NCI-H526 (cell line): Measurements from ENCODE around the gene ZNF627.
"Not testable (repeated sequence)": the region's sequence is repeated elsewhere in the genome, so short reads cannot be mapped to it uniquely, and the experiment has no call there.

ENCODE experiments used
- DNase-seq, 2 experiments: peaks; one replicate each; lab custom pipeline; 2025; lab: John Stamatoyannopoulos, UW

The ZNF627 gene

DNA sequence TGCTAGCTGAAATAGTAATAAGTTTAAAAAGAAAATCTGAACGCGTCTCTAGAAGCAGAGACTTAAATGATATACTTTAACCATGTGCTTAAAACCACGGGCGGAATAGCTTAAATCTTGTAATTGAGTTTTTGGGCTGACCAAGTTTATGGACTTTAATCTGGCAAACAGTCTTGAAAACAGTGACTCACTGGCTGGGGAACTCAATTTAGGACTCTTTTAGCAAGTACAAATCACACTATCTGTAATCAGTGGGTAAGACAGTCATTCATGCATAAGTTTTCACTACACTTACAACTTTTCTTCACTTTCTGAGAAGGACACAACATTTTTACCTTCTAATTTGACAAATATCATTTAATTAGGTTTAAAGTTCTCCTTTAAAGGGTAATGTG is 26.8 kb downstream of the ZNF627 start:
- no peak for DNase-seq

GRCh38 chr19:11626252-11626651 is 29.0 kb downstream of the ZNF627 start:
- DNase-seq, result no peak

GRCh38 chr19:11633223-11633622 is 35.9 kb downstream of the ZNF627 start:
- no peak for DNase-seq

GRCh38 chr19:11634018-11634662 is 36.9 kb downstream of the ZNF627 start:
- not testable (repeated sequence) for DNase-seq

DNA sequence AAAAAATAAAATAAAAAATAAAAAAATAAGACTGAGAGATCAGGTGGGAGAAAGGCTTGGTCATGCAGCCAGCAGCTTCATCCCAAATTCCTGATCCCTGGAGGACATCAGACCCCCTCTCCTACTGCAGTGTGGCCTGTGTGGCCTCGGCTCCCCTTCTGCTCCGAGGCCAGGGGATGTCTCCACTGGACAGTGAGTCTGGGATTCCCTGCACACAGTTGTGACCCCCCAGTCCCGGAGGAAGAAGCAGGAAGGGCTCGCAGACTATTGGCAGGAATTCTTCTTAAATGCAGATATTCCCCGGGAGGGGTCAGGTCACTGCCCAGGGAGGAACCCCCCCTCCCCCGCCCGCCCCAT is 41.9 kb downstream of the ZNF627 start:
- no peak for DNase-seq

GRCh38 chr19:11639602-11640471 is 42.6 kb downstream of the ZNF627 start:
- peak; percentile 92 to 97 for DNase-seq

DNA sequence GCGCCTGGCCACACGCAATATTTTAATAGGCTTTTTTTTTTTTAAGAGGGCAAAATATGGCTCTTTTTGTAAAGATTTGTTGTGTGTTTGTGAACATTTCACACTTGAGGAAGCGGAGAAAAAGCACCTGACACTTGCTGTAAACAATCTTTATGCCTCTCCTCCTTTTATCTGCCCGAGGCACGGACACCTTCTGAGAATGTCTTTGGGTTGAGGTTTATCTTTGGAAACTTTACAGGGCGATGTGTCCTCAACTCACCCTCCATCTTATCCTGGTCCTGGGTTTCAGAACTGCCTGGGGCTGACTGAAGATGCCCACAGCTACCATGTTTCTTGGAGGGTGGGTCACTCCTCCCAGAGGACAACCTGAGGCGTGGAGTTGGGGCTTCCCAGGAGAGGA is 44.0 kb downstream of the ZNF627 start:
- DNase-seq, result no peak

DNA sequence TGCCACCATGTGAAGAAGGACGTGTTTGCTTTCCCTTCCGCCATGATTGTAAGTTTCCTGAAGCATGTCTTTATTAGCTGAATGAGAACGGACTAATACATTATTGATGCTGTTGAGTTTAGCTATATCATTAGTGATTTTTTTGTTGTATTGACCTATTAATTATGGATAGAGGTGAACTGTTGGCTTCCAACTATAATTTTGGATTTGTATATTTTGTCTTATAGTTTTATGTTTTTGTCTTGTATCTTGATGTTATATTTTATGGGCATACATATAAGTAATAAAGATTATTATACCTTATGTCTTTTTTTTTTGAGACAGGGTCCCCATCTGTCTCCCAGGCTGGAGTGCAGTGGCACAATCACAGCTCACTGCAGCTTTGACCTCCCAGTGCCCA is 45.6 kb downstream of the ZNF627 start:
- DNase-seq, result no peak

DNA sequence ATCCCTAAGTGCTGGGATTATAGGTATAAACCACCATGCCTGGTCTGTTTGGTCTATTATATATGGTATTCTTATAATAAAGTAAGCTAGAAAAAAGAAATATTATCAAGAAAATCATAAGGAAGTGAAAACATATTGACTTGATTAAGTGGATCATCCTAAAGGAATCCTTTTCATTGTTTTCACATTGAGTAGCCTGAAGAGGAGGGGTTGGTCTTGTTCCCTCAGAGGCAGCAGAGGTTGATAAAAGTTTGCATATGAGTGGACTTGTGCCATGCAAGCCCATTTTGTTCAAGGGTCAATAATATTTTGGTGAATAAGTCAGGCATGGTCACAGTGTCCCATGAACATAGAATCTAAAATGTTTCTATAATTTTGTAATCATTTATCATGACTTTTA is 52.7 kb downstream of the ZNF627 start:
- DNase-seq, result no peak

GRCh38 chr19:11651062-11651461 is 53.8 kb downstream of the ZNF627 start:
- DNase-seq, result no peak

GRCh38 chr19:11652056-11652455 is 54.8 kb downstream of the ZNF627 start:
- no peak for DNase-seq

DNA sequence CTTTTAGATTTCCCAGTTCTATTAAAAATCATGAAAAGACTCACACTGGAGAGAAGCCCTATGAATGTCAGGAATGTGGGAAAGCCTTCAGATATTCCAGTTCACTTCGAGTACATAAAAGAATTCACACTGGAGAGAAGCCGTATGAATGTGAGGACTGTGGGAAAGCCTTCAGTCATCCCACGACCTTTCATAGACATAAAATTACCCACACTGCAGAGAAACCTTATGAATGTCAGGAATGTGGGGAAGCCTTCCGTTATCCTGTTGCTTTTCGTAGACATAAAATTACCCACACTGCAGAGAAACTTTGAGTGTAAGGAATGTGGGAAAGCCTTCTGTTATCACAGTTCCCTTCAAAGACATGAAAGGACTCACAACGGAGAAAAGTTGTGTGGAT is 55.2 kb downstream of the ZNF627 start:
- no peak for DNase-seq

- no peak for DNase-seq
Measured at GRCh38 chr19:11656535-11656934, 59.3 kb downstream of the ZNF627 start.

GRCh38 chr19:11657307-11657706 is 60.0 kb downstream of the ZNF627 start:
- DNase-seq, result no peak

- DNase-seq, result no peak
Measured at GRCh38 chr19:11658970-11659369, 61.7 kb downstream of the ZNF627 start.

DNA sequence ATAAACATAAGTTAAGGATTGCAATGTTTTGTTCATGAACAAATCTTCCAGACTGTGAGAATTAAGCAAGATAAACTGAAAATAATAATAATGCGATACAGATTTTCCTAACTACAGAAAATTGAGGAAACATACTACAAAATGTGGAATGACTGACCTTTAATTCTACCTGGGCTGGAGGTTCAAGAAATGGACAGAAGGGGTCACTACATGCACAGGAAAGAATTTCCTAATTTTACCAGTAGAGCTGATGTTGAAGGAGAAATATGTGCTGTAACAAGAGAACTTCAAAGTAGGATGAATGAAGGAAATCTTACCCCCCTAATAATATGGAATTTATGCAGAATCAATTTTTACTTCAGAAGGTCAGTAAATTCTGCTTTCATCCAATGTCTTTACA is 62.3 kb downstream of the ZNF627 start:
- DNase-seq, result no peak

GRCh38 chr19:11662278-11662677 is 65.0 kb downstream of the ZNF627 start:
- no peak for DNase-seq

DNA sequence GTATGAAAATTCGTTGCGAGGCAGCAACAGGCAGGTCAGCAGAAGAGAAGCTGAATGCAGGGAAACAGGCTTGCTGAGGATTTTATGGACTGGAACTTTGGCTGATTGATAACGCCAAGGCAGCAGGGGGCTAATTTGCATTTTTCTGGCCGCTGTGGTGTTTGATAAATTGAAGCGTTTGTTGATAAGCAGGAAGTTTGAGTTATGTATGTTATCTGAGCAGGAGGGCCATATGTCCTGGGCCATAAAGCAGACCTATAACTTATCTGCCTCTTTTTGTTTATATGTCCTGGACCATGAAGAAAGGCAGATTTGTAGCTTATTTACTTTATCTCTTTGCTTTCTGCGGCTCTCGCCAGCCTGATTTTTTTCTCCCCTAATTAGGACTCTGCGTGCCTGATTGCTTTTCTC is 65.9 kb downstream of the ZNF627 start:
- peak in 1 of 2 experiments; percentile 4 for DNase-seq
